ENCODE results near the gene SREBF2.

Gene SREBF2

GRCh38 chr22:41908411-41909309, 75.8 kb downstream of the SREBF2 start:
- no peak for DNase-seq (ENCODE audit: low spot score)

- DNase-seq (ENCODE audit: low spot score) = peak; percentile 12
Observed at GRCh38 chr22:41909310-41910049, 76.6 kb downstream of the SREBF2 start.

DNA sequence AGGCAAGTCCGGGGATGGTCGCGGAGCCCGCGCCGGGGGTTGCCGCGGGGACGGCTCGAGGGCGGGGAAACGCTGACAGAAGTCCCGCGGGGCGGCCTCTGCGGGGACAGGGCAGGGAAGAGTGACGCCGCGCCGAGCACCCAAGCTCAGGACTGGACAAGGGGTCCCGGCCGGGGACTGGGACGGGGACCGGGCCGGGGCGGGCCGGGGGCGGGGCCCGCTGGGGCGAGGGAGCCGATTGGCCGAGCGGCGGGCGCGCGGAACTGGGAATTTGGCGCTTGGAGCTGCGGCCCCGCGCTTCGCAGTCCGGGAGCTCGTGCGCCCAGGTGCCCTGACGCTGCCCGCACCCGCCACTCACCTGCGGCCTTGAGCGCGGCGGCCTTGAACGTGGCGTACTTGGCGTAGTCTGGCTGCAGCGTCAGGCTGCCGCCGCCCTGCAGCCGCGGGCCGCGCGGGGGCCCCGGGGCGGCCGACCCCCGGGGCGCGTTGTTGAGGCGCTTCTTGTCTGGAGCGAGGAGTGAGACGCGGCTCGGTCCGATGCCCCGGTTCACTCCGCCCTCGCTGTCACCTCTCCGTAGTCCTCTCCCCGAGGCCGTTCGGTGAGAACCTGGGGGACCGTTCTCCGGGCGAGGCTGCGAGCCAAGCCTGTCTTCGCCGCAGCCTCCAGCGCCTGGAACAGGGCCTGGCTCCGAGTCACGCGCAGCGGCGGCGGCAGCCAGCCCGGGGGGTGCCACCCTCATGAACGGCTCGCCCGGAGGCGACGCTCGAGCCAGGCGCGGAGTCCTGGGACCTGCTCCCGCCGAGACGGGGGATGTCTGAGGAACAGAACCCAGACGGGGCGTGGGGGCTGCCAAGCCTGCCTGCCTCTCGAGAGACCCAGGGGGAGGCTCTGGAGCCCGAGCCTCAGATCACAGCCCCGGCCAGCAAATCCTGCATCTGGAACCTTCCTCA, 77.4 kb downstream of the SREBF2 start:
- DNase-seq (ENCODE audit: low spot score) = peak; percentile 48

GRCh38 chr22:41911001-41911611, 78.2 kb downstream of the SREBF2 start:
- peak; percentile 56 for DNase-seq (ENCODE audit: low spot score)

DNA sequence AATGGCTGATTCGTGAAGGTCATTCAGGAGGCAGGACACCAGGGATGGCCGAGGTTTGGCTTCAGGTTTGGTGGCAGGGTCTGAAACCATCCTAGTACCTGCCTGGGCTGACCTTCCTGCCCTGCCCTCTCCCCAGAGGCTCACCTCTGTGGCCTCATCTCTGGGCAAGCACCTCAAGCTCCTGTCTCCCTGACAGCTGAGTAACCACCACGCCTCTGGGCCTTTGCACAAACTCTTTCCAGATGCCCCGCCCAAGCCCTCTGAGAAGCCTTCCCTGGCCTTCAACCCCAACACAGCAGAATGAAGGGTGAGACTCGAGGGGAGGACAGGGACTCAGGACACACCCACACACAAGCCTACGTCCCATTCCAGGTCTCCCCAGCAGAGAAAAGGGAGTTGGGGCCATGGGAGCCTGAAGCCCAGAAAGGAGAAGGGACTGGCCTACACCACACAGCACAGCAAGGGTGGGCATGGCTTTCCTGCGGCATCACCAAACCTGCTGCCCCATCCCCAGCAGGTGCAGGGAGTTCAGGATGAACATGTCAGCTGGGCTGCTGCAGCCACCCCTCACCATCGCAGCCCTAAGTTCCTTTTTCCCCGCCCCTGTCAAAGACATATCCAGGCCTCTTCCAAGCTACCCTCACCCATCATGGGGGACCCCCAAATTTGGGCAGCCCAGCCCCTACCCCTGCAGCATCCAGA, 79.6 kb downstream of the SREBF2 start:
- DNase-seq (ENCODE audit: low spot score) = no peak

DNA sequence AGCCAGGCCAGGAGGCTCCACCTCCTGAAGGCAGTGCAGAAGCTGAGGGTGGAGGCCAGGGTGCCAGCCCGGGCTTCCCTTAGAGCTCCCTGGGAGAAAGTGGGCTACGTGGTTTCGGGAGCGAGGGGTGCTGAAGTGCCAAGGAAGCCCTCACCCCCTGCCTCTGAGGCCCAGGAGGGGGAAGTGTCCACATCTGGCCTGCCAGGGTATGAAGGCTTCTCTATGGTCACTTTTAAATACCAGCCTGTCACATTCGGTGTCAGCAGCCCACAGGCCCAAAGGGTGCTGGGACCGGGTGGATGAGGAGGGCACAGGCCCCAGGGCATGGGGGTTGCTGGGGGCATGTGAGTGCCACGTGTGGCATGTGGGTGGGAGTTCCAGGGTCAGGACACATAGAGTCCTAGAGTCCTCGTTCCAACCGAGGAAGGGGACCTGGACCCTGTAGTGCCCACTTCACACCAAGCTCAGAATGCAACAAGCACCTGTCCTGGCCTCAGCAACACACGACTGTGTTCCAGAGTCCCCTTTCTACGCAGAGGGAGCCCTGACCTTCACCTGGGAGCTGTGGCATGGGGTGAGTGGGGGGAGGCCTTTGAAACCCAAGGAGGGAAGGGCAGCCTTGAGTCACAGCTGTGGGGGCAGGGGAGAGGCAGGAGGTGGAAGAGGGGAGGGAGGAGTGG, 80.3 kb downstream of the SREBF2 start:
- no peak for DNase-seq (ENCODE audit: low spot score)

GRCh38 chr22:41913842-41914534, 81.1 kb downstream of the SREBF2 start:
- peak; percentile 26 for DNase-seq (ENCODE audit: low spot score)

- peak; percentile 27 for DNase-seq (ENCODE audit: low spot score)
Observed at GRCh38 chr22:41914611-41915034, 81.7 kb downstream of the SREBF2 start.

DNA sequence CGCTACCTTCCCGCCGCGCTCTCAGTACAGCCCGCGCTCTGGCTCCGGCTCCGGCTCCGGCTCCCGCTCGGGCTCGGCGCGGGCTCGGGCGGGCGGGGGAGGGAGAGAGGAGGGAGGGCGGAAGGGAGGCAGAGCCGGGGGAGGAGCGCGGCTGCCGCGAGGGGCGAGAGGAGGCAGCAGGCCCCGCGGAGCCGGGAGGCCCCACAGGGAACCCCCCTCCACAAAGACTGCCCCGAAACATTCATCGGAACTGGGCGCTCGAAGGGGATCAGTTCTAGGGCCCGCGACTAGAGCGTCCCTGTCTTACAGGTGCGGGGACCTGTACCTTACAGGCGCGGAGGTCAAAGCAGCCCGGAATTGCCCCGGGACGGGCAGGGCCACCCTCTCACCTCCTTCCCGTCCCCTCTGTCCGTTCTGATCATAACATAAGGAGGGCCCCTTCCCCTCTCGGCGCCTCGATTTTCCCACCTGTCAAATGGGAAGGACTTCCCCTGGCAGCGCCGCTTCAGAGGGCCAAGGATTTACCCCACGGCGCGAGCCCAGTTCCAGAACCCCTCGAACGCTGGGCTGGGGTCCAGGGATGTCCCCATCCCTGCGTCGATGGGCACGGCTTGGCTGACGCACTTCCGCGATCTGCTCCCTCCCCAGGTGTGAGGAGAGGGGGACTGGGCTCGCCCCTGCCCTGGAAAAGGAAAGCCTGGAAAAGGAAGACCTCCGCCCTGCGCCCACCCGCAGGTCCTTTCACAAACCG, 82.3 kb downstream of the SREBF2 start, which contains the start of gene SHISA8:
Gene SHISA8 (minus strand): TSS at position 40 of the 751 bp plus-strand sequence. CDS start 407 bp downstream, outside the sequence.
- peak; percentile 74 for DNase-seq (ENCODE audit: low spot score)

- DNase-seq (ENCODE audit: low spot score) = peak; percentile 14
Observed at GRCh38 chr22:41915786-41916493, 83.0 kb downstream of the SREBF2 start.

GRCh38 chr22:41916745-41917358, 83.9 kb downstream of the SREBF2 start:
- DNase-seq (ENCODE audit: low spot score) = no peak

DNA sequence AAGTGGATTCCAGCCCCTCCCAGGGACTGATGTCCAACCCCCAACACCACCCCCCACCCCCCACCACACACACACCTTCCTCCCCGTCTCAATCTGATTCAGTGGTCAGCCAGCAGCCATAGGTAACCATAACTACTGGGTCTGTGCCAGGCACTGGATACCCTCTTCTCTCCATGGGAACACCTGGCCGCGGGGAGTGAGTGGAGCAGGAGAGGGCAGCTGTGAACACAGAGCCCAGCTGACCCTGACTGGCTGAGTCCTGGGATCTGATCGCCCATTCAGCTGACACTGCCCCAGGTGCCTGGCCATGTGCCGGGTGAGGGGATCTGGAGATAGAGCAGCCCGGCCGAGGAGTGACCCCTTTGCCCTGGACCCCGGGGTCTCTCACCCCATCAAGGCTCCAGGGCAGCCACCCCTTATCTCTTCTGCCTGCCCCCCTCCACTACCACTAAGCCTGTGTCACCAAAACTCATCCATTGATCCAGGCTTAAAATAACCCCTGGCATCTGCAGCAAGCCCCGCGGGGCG, 84.5 kb downstream of the SREBF2 start:
- DNase-seq (ENCODE audit: low spot score) = no peak

- DNase-seq (ENCODE audit: low spot score) = peak; percentile 28
Observed at GRCh38 chr22:41917903-41918791, 85.2 kb downstream of the SREBF2 start.

- DNase-seq (ENCODE audit: low spot score) = peak; percentile 88
Observed at GRCh38 chr22:41919357-41920224, 86.7 kb downstream of the SREBF2 start.

DNA sequence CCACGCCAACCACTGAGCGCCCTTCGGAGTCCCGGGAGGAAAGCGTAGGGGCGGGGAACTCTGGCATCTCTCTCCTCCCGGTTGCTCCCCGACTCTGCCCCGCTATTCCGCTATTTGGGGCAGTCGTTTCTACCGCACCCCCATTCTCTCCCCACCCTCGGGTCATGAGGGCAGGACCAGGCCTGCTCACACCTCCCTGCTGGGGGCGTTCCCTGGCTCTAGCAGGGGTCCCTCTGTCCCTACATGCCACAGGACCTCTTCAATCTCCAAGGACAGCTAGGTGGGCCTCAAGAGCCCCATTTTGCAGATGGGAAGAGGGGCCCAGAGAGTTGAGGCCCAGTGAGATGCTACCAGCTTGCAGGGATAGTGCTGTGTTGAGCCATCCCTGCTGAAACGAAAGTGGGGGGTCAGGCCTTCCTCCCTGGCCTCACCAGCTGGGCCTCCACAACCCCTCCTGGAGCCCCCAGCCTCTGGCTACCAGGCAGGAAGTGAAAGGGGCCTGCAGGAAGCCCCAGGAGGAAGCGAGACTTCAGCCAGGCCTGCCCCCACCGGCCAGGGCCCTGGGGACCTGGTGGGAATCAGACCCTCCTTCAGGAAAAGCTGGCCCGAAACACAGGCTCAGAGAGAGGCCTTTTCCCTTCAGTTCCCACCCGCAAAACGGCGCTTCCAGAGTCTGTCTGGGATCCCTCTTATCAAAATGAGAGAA, 87.5 kb downstream of the SREBF2 start:
- peak; percentile 68 for DNase-seq (ENCODE audit: low spot score)
